COLO668 (cell line): Measurements from ENCODE around the gene BFSP1.

Source experiments
- DNase-seq: peaks from one replicate; lab custom pipeline; 2025; ENCODE audit not compliant: unreplicated experiment; lab: John Stamatoyannopoulos, UW

BFSP1 gene

GRCh38 chr20:17469246-17470030 lies 61.7 kb downstream of the BFSP1 start:
- DNase-seq, result no peak

- DNase-seq, result no peak
Measured at GRCh38 chr20:17468073-17468840, 62.9 kb downstream of the BFSP1 start.

GRCh38 chr20:17467120-17467655 lies 64.0 kb downstream of the BFSP1 start:
- DNase-seq, result no peak

DNA sequence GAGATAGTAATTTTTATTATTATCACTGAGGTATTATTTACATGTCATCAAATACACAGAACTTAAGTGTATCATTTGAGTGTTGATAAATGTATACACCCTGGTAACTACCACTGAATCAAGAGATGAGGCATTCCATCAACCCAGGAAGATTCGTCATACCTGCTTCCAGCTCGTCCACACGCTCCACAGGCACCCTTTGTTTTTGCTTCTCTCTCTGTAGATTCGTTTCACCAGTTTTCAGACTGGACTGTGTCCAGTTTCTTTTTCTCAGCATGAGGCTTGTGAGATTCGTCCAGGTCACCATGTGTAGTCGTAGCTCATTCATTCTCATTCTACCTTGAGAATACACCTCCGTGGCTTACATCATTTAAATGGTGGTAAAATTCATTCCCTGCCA lies 64.5 kb downstream of the BFSP1 start:
- DNase-seq, result no peak

GRCh38 chr20:17465236-17465635 lies 65.9 kb downstream of the BFSP1 start:
- DNase-seq, result no peak

DNA sequence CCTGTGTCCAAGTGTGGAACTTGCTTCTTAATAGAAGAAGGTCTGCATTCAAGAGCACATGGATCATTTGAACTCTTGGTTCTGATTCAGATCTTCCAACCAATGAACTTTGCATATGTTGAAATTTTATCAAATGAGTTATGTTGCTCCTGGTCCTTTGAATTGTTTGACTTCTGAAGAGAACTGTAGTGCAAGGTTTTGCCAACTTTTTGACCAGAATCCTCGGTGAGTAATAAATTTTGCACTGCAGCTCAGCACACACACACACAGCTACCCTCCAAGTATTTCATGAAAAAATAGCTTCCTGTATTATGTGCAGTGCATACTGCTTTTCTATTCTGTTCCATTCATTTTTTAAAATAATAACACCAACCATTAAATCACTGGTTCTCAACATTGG lies 67.5 kb downstream of the BFSP1 start:
- no peak for DNase-seq

DNA sequence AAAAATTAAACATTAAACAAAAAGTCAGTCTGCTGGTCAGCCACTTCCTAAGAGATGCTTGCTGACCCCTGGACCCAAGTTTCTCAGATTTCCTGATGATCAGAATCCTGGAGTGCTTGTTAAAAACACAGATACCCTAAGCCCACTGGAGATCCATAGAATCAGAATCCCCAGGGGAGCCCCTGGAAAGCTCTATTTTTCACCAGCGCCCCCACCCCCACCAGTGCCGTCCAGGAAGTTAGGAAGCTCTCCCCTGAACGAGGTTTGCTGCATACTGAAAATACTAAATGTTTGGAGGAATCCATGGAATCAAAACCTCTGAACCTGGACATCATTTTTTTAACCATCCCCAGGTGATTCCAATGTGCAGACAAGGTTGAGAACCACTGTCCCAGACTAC lies 69.2 kb downstream of the BFSP1 start:
- no peak for DNase-seq

DNA sequence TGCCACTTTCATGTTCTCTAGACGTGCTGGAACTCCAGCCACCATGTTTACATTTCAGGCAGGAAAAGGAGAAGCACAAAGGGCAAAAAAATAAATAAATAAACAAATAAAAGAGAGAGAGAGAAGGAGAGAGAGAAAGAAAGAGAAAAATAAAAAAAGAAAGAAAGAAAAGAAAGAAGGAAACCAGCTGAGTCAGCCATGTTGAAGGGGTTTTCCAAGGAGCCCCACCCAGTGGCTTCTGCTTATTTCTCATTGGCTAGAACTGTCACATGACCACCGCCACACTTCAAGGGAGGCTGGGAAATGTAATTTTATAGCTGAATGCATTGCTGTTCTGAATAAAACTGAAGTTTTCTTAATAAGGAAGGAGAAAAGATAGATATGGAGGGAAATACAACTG lies 71.1 kb downstream of the BFSP1 start:
- no peak for DNase-seq

- no peak for DNase-seq
Measured at GRCh38 chr20:17457588-17458190, 73.5 kb downstream of the BFSP1 start.

DNA sequence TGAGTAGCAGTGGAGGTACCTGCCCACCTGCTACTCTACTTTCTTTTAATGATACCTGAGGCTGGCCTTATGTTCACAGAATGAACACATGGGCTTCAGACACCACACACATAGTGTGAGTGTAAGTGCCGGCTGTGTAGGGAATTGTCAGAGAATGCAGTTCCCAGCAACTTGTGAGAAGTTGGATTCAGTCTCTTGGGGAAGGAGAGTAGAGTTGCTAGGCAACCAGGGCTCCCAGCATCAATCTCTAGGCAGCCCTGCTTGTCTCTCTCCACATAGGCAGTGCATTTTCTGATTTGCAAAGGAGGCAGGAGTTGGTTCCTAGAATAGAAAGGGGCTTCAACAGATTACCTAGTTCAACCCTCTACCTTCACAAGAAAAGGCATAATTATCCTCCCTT lies 74.1 kb downstream of the BFSP1 start:
- no peak for DNase-seq

DNA sequence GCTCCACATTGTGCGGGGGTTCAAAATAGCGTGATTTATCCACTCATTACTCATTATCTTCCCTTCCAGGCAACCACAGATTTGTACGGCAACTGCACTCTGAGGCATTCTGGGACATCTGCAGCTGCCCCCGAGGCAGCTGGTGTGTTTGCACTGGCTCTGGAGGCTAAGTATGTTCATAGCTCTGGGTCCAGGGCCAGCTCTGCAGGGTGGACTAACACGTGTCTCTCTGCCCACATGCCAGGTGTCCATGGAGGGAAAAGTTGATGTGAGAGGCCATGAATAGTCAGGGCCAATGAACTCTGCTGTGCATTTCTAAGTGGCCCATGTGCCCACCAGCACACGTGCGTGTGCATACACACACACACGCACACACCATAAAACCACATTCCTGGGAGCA lies 74.9 kb downstream of the BFSP1 start:
- DNase-seq, result no peak

DNA sequence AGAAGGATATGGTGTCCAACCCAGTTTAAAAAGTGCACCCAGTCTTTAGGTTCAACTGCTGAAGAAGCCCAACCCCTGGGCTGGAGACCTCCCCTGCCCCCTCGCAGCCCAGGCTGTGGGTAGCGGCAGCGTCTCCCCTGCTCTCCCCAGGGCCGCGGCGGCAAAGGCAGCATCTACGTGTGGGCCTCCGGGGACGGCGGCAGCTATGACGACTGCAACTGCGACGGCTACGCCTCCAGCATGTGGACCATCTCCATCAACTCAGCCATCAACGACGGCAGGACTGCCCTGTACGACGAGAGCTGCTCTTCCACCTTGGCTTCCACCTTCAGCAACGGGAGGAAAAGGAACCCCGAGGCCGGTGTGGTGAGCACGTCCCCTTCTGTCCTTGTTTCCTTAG lies 77.6 kb downstream of the BFSP1 start:
- no peak for DNase-seq

GRCh38 chr20:17452441-17452840 lies 78.7 kb downstream of the BFSP1 start:
- DNase-seq, result no peak

DNA sequence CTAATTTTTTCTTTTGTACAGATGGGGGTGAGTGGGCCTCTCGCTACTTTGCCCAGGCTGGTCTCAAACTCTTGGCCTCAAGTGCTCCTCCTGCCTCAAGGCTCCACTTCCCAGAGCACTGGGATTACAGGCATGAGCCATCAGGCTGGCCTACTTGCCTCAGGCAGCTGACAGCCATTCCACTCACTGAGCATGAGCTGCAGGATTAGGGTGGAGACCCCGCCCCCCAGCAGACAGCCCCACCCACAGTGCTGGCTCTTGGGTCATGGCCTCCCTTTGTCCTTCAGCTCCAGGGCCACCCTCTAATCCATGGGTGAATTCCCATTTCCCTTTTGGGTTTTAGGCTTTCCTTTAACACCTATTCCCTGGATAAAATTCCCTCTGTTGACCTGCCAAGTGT lies 82.1 kb downstream of the BFSP1 start:
- DNase-seq, result no peak

GRCh38 chr20:17448071-17448470 lies 83.1 kb downstream of the BFSP1 start:
- DNase-seq, result no peak

GRCh38 chr20:17446171-17446570 lies 85.0 kb downstream of the BFSP1 start:
- DNase-seq, result no peak

DNA sequence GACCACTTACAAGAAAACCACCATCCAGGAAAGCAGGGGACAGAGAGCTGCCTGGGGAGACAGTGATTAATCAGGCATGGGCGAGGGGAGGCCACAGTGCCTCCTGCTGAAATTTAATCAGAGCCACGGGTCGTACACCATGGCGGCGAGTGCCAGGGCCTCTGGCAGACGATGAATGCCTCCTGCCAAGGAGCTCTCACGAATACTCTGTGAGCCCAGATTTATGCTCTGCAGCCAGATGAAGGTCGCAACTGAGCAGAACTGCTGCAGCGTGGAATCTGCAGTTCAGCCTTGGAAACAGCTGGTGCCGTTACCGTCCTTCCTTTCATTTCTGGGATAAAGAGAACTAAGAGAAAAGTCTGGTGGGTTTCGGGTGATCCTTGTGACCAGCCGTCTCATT lies 85.6 kb downstream of the BFSP1 start:
- DNase-seq, result no peak

- no peak for DNase-seq
Measured at GRCh38 chr20:17444091-17444490, 87.1 kb downstream of the BFSP1 start.
